Keratinocyte (primary cell): ENCODE measurements around the gene RANBP9. TPM values are rescaled to one million over a fixed set of nuclear protein-coding genes. Genes with fewer than 3 reads are reported as not detected.

Experiments used
- DNase-seq: peaks from one replicate; pipeline ENCODE4 v3.0.0-alpha.2; 2011; ENCODE audit warnings: low read depth, missing footprints, low spot score
- FAIRE-seq: peaks from 2 replicates; lab custom pipeline; 2011; peaks lifted over from hg19 to GRCh38; lab: Jason Lieb, UNC
- H2AFZ ChIP-seq: 2 replicates; pipeline ENCODE4 v1.6.0; 2012; ENCODE audit warnings: low read length, control low read depth, inconsistent platforms; ENCODE audit not compliant: control insufficient read depth
- H3K27ac ChIP-seq: 2 replicates; pipeline ENCODE4 v1.5.1; 2011; ENCODE audit warnings: low read length; ENCODE audit not compliant: control insufficient read depth, insufficient read depth
- H3K27me3 ChIP-seq: 3 replicates; pipeline ENCODE4 v1.6.0; 2011; ENCODE audit warnings: low read length; ENCODE audit not compliant: control insufficient read depth, insufficient read depth; ENCODE audit errors: extremely low read depth
- H3K36me3 ChIP-seq, 2 experiments: 2 replicates in 1 of 2; 3 replicates in 1 of 2; pipeline ENCODE4 v1.5.1; 2011; ENCODE audit warnings: low read length in 2 of 2, mild to moderate bottlenecking in 1 of 2; ENCODE audit not compliant: control insufficient read depth in 2 of 2, insufficient read depth in 2 of 2; ENCODE audit errors: extremely low read depth in 1 of 2
- H3K4me1 ChIP-seq: 3 replicates; pipeline ENCODE4 v1.5.1; 2011; ENCODE audit warnings: low read length; ENCODE audit not compliant: control insufficient read depth, insufficient read depth; ENCODE audit errors: extremely low read depth
- H3K4me2 ChIP-seq: 3 replicates; pipeline ENCODE4 v1.6.0; 2011; ENCODE audit warnings: low read depth, low read length; ENCODE audit not compliant: control insufficient read depth, insufficient read depth; ENCODE audit errors: extremely low read depth
- H3K4me3 ChIP-seq, 3 experiments: fragments of 200-600 bp in 1 of 3; sonication (generic) in 1 of 3; 2 replicates in 2 of 3; 3 replicates in 1 of 3; pipeline ENCODE4 v1.5.1; 2011 to 2016; ENCODE audit warnings: low read length in 3 of 3, mild to moderate bottlenecking in 3 of 3, control low read depth in 2 of 3, inconsistent platforms in 1 of 3, low read depth in 1 of 3, mixed read lengths in 1 of 3, mixed run types in 1 of 3, moderate library complexity in 1 of 3; ENCODE audit not compliant: control insufficient read depth in 2 of 3, insufficient read depth in 2 of 3; ENCODE audit errors: extremely low read depth in 1 of 3
- H3K79me2 ChIP-seq: 2 replicates; pipeline ENCODE4 v1.6.0; 2012; ENCODE audit warnings: low read length; ENCODE audit not compliant: control insufficient read depth, insufficient read depth
- H3K9ac ChIP-seq: 3 replicates; pipeline ENCODE4 v1.6.0; 2011; ENCODE audit warnings: low read length; ENCODE audit not compliant: control insufficient read depth, insufficient read depth; ENCODE audit errors: extremely low read depth
- H3K9me1 ChIP-seq: 3 replicates; pipeline ENCODE4 v1.6.0; 2011; ENCODE audit warnings: low read length; ENCODE audit not compliant: control insufficient read depth, insufficient read depth; ENCODE audit errors: extremely low read depth
- H3K9me3 ChIP-seq: 2 replicates; pipeline ENCODE4 v1.5.1; 2012; ENCODE audit warnings: low read depth, low read length; ENCODE audit not compliant: control insufficient read depth
- H4K20me1 ChIP-seq: 3 replicates; pipeline ENCODE4 v1.6.0; 2011; ENCODE audit warnings: low read length; ENCODE audit not compliant: control insufficient read depth, insufficient read depth; ENCODE audit errors: extremely low read depth
- CTCF ChIP-seq, 3 experiments: IDR thresholded peaks in 1 of 3; conservative IDR thresholded peaks in 1 of 3; optimal IDR thresholded peaks in 1 of 3; 2 replicates in 2 of 3; 3 replicates in 1 of 3; pipeline versions ENCODE3 to v1.5.1; 2011; ENCODE audit warnings: low read length in 3 of 3, mild to moderate bottlenecking in 3 of 3, moderate library complexity in 2 of 3, control low read depth in 1 of 3, inconsistent platforms in 1 of 3; ENCODE audit not compliant: insufficient read depth in 2 of 3; ENCODE audit errors: extremely low read depth in 1 of 3
- EZH2 ChIP-seq: IDR thresholded peaks from one replicate; pipeline ENCODE4 v1.6.1; 2012; ENCODE audit warnings: inconsistent platforms, mild to moderate bottlenecking, low read length, moderate library complexity
- dilution Hi-C: fragments of 300-500 bp; cut with MboI; formaldehyde crosslinking; loops from one replicate; pipeline ENCODE4 v1.7.0; 2020; ENCODE audit warnings: low sequenced_read_pairs; ENCODE audit not compliant: extremely low pct_ligation_motif_present
- polyA plus RNA-seq, 5 experiments: library from polyadenylated mRNA; depleted of rRNA in 3 of 5; stranded (reverse) in 3 of 5; stranded (forward) in 1 of 5; unstranded in 1 of 5; fragments of >200 nt; gene quantifications; 1 replicate in 1 of 5; 2 replicates in 3 of 5; 3 replicates in 1 of 5; pipeline versions ENCODE4 v1.2.1 to v1.2.3, GENCODE V29; 2011 to 2012; ENCODE audit warnings: missing spikeins in 2 of 5, low read depth in 1 of 5, low replicate concordance in 1 of 5

Gene RANBP9
- polyA plus RNA-seq, 1 donor (not counting 4 experiments of a cell fraction or from before 2014, with no cell fraction given), result 36.7 TPM

- Histone ChIP-seq H3K9ac (no peak overlapping the region), H3K4me1 (peaks cover 2% of the 10 kb centered on the region), H4K20me1 (no peaks in the 10 kb centered on the region), H3K9me1 (no peaks in the 10 kb centered on the region), H3K4me2 (no peak overlapping the region), H3K36me3 (no peaks in the 10 kb centered on the region), H3K79me2 (peaks cover 70% of the 10 kb centered on the region), H3K27me3 (no peaks in the 10 kb centered on the region), H2AFZ (no peak overlapping the region), H3K27ac (no peak overlapping the region), H3K9me3 (no peaks in the 10 kb centered on the region), H3K4me3 (no peak overlapping the region)
- no peak for FAIRE-seq
- DNase-seq, result no peak
- dilution Hi-C loops, result no loop called here
- TF ChIP-seq CTCF (optimal IDR thresholded peaks at IDR 0.05 in 1 of 3, IDR thresholded peaks at IDR 0.05 in 1 of 3, conservative IDR thresholded peaks at IDR 0.05 in 1 of 3; ENCODE audit: extremely low read depth in 1 of 3, insufficient read depth in 2 of 3, low read length in 3 of 3) (no peak), EZH2 (no peak)
Observed at GRCh38 chr6:13661647-13662046, 50.0 kb downstream of the RANBP9 start.

GRCh38 chr6:13660893-13661292, 50.7 kb downstream of the RANBP9 start:
- dilution Hi-C loops, result no loop called here

More at GRCh38 chr6:13660893-13661292, 50.7 kb downstream of the RANBP9 start:
- Histone ChIP-seq H3K27me3 (no peaks in the 10 kb centered on the region), H4K20me1 (no peaks in the 10 kb centered on the region), H3K27ac (no peak overlapping the region), H3K9me3 (no peaks in the 10 kb centered on the region), H3K79me2 (peaks cover 62% of the 10 kb centered on the region), H3K36me3 (peaks cover 0 to 2% of the 10 kb centered on the region in 2 experiments), H3K4me3 (no peak overlapping the region), H3K9me1 (no peaks in the 10 kb centered on the region), H3K4me2 (no peak overlapping the region), H3K9ac (no peak overlapping the region), H2AFZ (no peak overlapping the region), H3K4me1 (no peaks in the 10 kb centered on the region)
- DNase-seq, result no peak
- TF ChIP-seq CTCF (optimal IDR thresholded peaks at IDR 0.05 in 1 of 3, IDR thresholded peaks at IDR 0.05 in 1 of 3, conservative IDR thresholded peaks at IDR 0.05 in 1 of 3; ENCODE audit: extremely low read depth in 1 of 3, insufficient read depth in 2 of 3, low read length in 3 of 3), result no peak
- no peak for FAIRE-seq
